Measurements from ENCODE around the gene ZNF527. TPM values are rescaled to one million over a fixed set of nuclear protein-coding genes. Genes with fewer than 3 reads are reported as not detected.

Gene ZNF527
- polyA plus RNA-seq (2013, experiment 1 of 2): 1.7 TPM
- polyA plus RNA-seq (2013, experiment 2 of 2): 1.4 TPM

DNA sequence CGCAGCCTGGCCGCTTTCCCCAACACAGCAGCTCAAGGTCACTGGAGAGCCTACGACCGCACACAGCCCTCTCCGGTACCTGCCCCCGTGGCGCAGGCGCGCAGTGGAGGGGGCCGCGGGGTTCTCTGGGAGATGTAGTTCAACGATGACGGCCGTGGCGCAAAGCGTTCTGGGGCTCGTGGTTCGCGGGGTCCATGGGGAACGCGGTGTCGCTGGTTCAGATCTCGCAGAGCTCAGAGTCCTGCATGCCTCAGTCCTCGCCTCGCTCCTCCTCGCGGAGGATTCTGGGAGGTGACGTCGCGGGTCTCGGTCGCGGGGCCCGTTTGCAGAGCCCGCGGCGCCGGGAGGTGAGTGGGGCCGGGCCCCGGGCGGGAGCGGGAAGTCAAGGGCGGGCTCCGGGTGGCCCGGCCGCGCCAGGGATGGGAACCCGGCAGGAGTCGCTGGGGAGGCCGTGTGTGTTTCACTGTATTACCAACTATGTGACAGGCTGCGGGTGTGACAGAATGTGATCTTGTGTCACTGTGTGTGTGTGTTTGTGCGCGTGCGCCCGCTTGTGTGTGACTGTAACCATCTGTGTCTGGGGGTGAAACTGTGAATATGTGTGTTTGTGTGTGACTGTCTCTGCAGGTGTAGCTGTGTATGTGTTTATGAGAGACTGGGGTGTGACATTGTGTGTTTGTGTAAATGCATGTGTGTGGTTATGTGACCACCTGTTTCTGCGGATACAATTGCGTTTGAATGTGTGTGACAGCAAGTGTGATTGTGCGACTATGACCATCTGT is at the start of gene ZNF527:
TSS of gene ZNF527 (plus strand) at position 220 of the 782 bp plus-strand sequence. CDS start 3,100 bp downstream, outside the sequence.
- H2BK5ac ChIP-seq (ENCODE audit: low read depth, low read length, poor library complexity, severe bottlenecking): no peak within 1 kb of the TSS

DNA sequence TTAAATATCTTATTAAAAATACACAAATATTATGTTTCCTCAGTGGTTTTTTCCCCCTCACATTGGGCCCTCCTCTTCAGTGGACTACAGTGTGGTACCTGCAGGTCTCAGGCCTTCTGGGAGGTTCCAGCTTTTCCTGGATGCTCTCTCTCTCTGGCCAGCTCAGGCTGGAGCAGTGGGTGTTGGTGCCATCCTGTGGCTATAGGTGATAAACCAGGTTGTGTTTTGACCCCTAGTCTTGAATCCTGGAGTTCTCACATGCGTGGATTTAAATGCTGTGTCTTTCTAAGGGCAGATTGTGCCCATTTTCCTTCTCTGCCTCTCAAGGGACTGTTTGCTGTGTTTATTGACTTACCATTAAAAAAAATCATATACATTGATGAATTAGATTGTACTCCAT is 41.2 kb upstream of the ZNF527 start:
- peaks cover 49 to 55% of the 10 kb centered on the region in 2 experiments for H3K36me3 ChIP-seq (ENCODE audit: control insufficient read depth in 1 of 2, insufficient read depth in 2 of 2, low read depth in 1 of 2, low read length in 2 of 2)
- no peak overlapping the region for H2AK5ac ChIP-seq (ENCODE audit: low read length, severe bottlenecking)
- H3K4me2 ChIP-seq (ENCODE audit: low read length, poor library complexity, severe bottlenecking): no peak overlapping the region
- no peak overlapping the region for H4K91ac ChIP-seq (ENCODE audit: low read length)
- H3K79me1 ChIP-seq (replicated peaks; ENCODE audit: low read length, poor library complexity, severe bottlenecking): peaks cover 18% of the 10 kb centered on the region
- H3K14ac ChIP-seq (ENCODE audit: low read length in 2 of 2): no peak overlapping the region
- no peak overlapping the region for H3K27ac ChIP-seq (ENCODE audit: low read length, poor library complexity, severe bottlenecking)
- WGBS: no CpG with 5 or more reads among the region's 1 CpG
- no peak overlapping the region for H3K4ac ChIP-seq (ENCODE audit: low read depth in 1 of 2, low read length in 2 of 2)
- H3K27me3 ChIP-seq (ENCODE audit: control insufficient read depth in 1 of 2, insufficient read depth in 1 of 2, low read length in 2 of 2): no peaks in the 10 kb centered on the region
- no peak overlapping the region for H2BK120ac ChIP-seq (ENCODE audit: low read depth, low read length)
- no peak overlapping the region for H4K8ac ChIP-seq (ENCODE audit: low read length)
- no peak for DNase-seq
- H3K9me3 ChIP-seq (ENCODE audit: control insufficient read depth, low read length): no peaks in the 10 kb centered on the region
- H2BK12ac ChIP-seq (ENCODE audit: low read length in 2 of 2): no peak overlapping the region
- no peak overlapping the region for H3K23ac ChIP-seq (ENCODE audit: low read length in 2 of 2)
- H2BK15ac ChIP-seq (ENCODE audit: low read depth, poor library complexity, severe bottlenecking): no peak overlapping the region
- no peak overlapping the region for H2BK5ac ChIP-seq (ENCODE audit: low read depth, low read length, poor library complexity, severe bottlenecking)
- H3K18ac ChIP-seq (ENCODE audit: low read depth in 1 of 2, low read length in 2 of 2): no peak overlapping the region
- peaks cover 5% of the 10 kb centered on the region for H3K4me1 ChIP-seq (ENCODE audit: control insufficient read depth, insufficient read depth, low read depth, low read length)
- no peak overlapping the region for H3K9ac ChIP-seq (ENCODE audit: low read length)
- H2AFZ ChIP-seq (ENCODE audit: low read depth, low read length): no peak overlapping the region
- H3K4me3 ChIP-seq (ENCODE audit: insufficient read depth in 1 of 2, low read depth in 1 of 2, low read length in 2 of 2): no peak overlapping the region

More for the DNA sequence above, at the start of gene ZNF527:
- Histone ChIP-seq H3K36me3 (ENCODE audit: control insufficient read depth in 1 of 2, insufficient read depth in 2 of 2, low read depth in 1 of 2, low read length in 2 of 2) (peaks cover 22 to 23% of the 10 kb centered on the region in 2 experiments), H3K14ac (ENCODE audit: low read length in 2 of 2) (peak within 1 kb of the TSS in 1 of 2 experiments; percentile 99), H2BK15ac (ENCODE audit: low read depth, poor library complexity, severe bottlenecking) (no peak within 1 kb of the TSS), H2AFZ (ENCODE audit: low read depth, low read length) (peak within 1 kb of the TSS; percentile 92), H3K23ac (ENCODE audit: low read length in 2 of 2) (peak within 1 kb of the TSS in 1 of 2 experiments; percentile 67), H4K91ac (ENCODE audit: low read length) (peak within 1 kb of the TSS; percentile 19), H3K9me3 (ENCODE audit: control insufficient read depth, low read length) (peaks cover 28% of the 10 kb centered on the region), H2BK120ac (ENCODE audit: low read depth, low read length) (peak within 1 kb of the TSS; percentile 19), H3K27me3 (ENCODE audit: control insufficient read depth in 1 of 2, insufficient read depth in 1 of 2, low read length in 2 of 2) (no peaks in the 10 kb centered on the region), H3K9ac (ENCODE audit: low read length) (peak within 1 kb of the TSS; percentile 86), H3K4ac (ENCODE audit: low read depth in 1 of 2, low read length in 2 of 2) (peak within 1 kb of the TSS; percentile 57 to 94), H3K79me1 (replicated peaks; ENCODE audit: low read length, poor library complexity, severe bottlenecking) (peaks cover 23% of the 10 kb centered on the region), H3K4me3 (ENCODE audit: insufficient read depth in 1 of 2, low read depth in 1 of 2, low read length in 2 of 2) (peak within 1 kb of the TSS; percentile 73 to 83), H2AK5ac (ENCODE audit: low read length, severe bottlenecking) (peak within 1 kb of the TSS; percentile 49), H3K27ac (ENCODE audit: low read length, poor library complexity, severe bottlenecking) (peak within 1 kb of the TSS; percentile 26), H2BK12ac (ENCODE audit: low read length in 2 of 2) (peak within 1 kb of the TSS in 1 of 2 experiments; percentile 47), H3K18ac (ENCODE audit: low read depth in 1 of 2, low read length in 2 of 2) (peak within 1 kb of the TSS; percentile 58 to 94), H3K4me2 (ENCODE audit: low read length, poor library complexity, severe bottlenecking) (peak within 1 kb of the TSS; percentile 72), H4K8ac (ENCODE audit: low read length) (peak within 1 kb of the TSS; percentile 95), H3K4me1 (ENCODE audit: control insufficient read depth, insufficient read depth, low read depth, low read length) (peaks cover 2% of the 10 kb centered on the region)
- DNase-seq: peak; percentile 98
- 1% methylated on average over 57 of the region's 58 CpGs for WGBS

DNA sequence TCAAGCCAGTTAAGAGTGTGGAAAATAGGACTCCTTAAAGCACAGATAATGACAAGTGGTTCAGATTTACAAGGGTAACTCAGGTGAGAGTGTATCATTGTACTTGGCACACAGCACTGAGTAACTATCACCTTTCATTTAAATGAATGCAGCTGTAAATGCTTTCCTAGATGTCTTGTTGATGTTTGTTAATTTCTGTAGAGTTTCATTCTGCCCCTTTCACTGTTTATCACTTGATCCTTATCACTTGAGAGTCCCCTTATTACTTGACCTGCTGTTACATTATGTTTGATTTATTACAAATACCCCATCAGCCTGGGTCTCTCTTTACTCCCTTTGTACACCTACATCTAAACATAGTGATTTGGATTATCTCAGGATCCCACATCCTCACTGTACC is 38.1 kb upstream of the ZNF527 start:
- no peak overlapping the region for H3K4me3 ChIP-seq (ENCODE audit: insufficient read depth in 1 of 2, low read depth in 1 of 2, low read length in 2 of 2)
- no peak overlapping the region for H3K4ac ChIP-seq (ENCODE audit: low read depth in 1 of 2, low read length in 2 of 2)
- no peak overlapping the region for H2BK120ac ChIP-seq (ENCODE audit: low read depth, low read length)
- H3K18ac ChIP-seq (ENCODE audit: low read depth in 1 of 2, low read length in 2 of 2): no peak overlapping the region
- H3K14ac ChIP-seq (ENCODE audit: low read length in 2 of 2): no peak overlapping the region
- H3K23ac ChIP-seq (ENCODE audit: low read length in 2 of 2): no peak overlapping the region
- no peak overlapping the region for H3K4me2 ChIP-seq (ENCODE audit: low read length, poor library complexity, severe bottlenecking)
- no peak overlapping the region for H2BK12ac ChIP-seq (ENCODE audit: low read length in 2 of 2)
- no peak overlapping the region for H3K9ac ChIP-seq (ENCODE audit: low read length)
- no peaks in the 10 kb centered on the region for H3K9me3 ChIP-seq (ENCODE audit: control insufficient read depth, low read length)
- H2BK15ac ChIP-seq (ENCODE audit: low read depth, poor library complexity, severe bottlenecking): no peak overlapping the region
- no peak overlapping the region for H4K91ac ChIP-seq (ENCODE audit: low read length)
- DNase-seq: no peak
- H2AK5ac ChIP-seq (ENCODE audit: low read length, severe bottlenecking): no peak overlapping the region
- H3K27me3 ChIP-seq (ENCODE audit: control insufficient read depth in 1 of 2, insufficient read depth in 1 of 2, low read length in 2 of 2): no peaks in the 10 kb centered on the region
- no peak overlapping the region for H2AFZ ChIP-seq (ENCODE audit: low read depth, low read length)
- no peak overlapping the region for H2BK5ac ChIP-seq (ENCODE audit: low read depth, low read length, poor library complexity, severe bottlenecking)
- peaks cover 31 to 35% of the 10 kb centered on the region in 2 experiments for H3K36me3 ChIP-seq (ENCODE audit: control insufficient read depth in 1 of 2, insufficient read depth in 2 of 2, low read depth in 1 of 2, low read length in 2 of 2)
- no peak overlapping the region for H3K27ac ChIP-seq (ENCODE audit: low read length, poor library complexity, severe bottlenecking)
- H4K8ac ChIP-seq (ENCODE audit: low read length): no peak overlapping the region
- H3K79me1 ChIP-seq (replicated peaks; ENCODE audit: low read length, poor library complexity, severe bottlenecking): peaks cover 39% of the 10 kb centered on the region
- peaks cover 9% of the 10 kb centered on the region for H3K4me1 ChIP-seq (ENCODE audit: control insufficient read depth, insufficient read depth, low read depth, low read length)

DNA sequence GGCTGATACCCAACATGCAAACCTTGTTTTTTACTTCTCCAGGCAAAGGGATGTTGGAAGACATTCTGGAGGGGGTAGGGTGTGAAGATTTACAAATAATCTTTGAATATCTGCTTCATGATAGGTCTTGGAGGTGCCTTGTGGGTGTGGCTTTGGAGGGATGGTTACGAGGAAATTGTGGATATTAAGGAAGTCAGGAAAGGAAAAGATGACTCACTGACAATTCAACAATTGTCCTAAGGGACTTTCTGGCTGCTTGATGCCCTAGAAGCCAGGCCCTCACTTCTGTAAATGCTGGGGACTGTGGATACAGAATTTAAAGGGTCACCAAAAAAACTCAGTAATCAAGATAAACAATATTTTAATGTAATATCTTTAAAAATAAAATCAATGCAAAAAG is 37.4 kb upstream of the ZNF527 start:
- Histone ChIP-seq H2BK120ac (ENCODE audit: low read depth, low read length) (no peak overlapping the region), H3K23ac (ENCODE audit: low read length in 2 of 2) (no peak overlapping the region), H2BK15ac (ENCODE audit: low read depth, poor library complexity, severe bottlenecking) (no peak overlapping the region), H4K8ac (ENCODE audit: low read length) (no peak overlapping the region), H3K9ac (ENCODE audit: low read length) (peak overlapping the region; percentile 99), H2AFZ (ENCODE audit: low read depth, low read length) (no peak overlapping the region), H3K18ac (ENCODE audit: low read depth in 1 of 2, low read length in 2 of 2) (no peak overlapping the region), H3K36me3 (ENCODE audit: control insufficient read depth in 1 of 2, insufficient read depth in 2 of 2, low read depth in 1 of 2, low read length in 2 of 2) (peaks cover 25 to 29% of the 10 kb centered on the region in 2 experiments), H3K27ac (ENCODE audit: low read length, poor library complexity, severe bottlenecking) (no peak overlapping the region), H2BK12ac (ENCODE audit: low read length in 2 of 2) (no peak overlapping the region), H3K4me2 (ENCODE audit: low read length, poor library complexity, severe bottlenecking) (no peak overlapping the region), H4K91ac (ENCODE audit: low read length) (no peak overlapping the region), H2BK5ac (ENCODE audit: low read depth, low read length, poor library complexity, severe bottlenecking) (no peak overlapping the region), H3K79me1 (replicated peaks; ENCODE audit: low read length, poor library complexity, severe bottlenecking) (peaks cover 38% of the 10 kb centered on the region), H3K4me1 (ENCODE audit: control insufficient read depth, insufficient read depth, low read depth, low read length) (peaks cover 9% of the 10 kb centered on the region), H3K4ac (ENCODE audit: low read depth in 1 of 2, low read length in 2 of 2) (no peak overlapping the region), H3K9me3 (ENCODE audit: control insufficient read depth, low read length) (no peaks in the 10 kb centered on the region), H3K27me3 (ENCODE audit: control insufficient read depth in 1 of 2, insufficient read depth in 1 of 2, low read length in 2 of 2) (no peaks in the 10 kb centered on the region), H3K4me3 (ENCODE audit: insufficient read depth in 1 of 2, low read depth in 1 of 2, low read length in 2 of 2) (peak overlapping the region in 1 of 2 experiments; percentile 99), H3K14ac (ENCODE audit: low read length in 2 of 2) (no peak overlapping the region), H2AK5ac (ENCODE audit: low read length, severe bottlenecking) (no peak overlapping the region)
- peak; percentile 53 for DNase-seq
- 9% methylated on average over 1 of the region's 1 CpG for WGBS

Measured in mesenchymal stem cell (in vitro differentiated cells and primary cell).